Right lobe of liver (tissue), 6 donors: ENCODE measurements around the gene ZKSCAN7. TPM values are rescaled to one million over a fixed set of nuclear protein-coding genes. Genes with fewer than 3 reads are reported as not detected.

Source experiments
- ATAC-seq, 4 donors: fragments of 200-7000 bp; cut with Tn5 transposase; one replicate each; pipeline ENCODE4 v1.9.1; 2020; ENCODE audit warnings: mild to moderate bottlenecking in 4 of 4, moderate library complexity in 4 of 4
- DNase-seq, 3 donors: peaks; one replicate each; pipeline ENCODE4 v3.0.0-alpha.2; 2020
- H3K27ac ChIP-seq, 3 donors: fragments of 200-600 bp; one replicate each; pipeline ENCODE4 v1.8.0; 2022
- H3K27me3 ChIP-seq, 2 donors: fragments of 200-600 bp; one replicate each; pipeline ENCODE4 v1.8.0; 2022
- H3K36me3 ChIP-seq, 4 donors: fragments of 200-600 bp; sonication (generic) in 1 of 4; one replicate each; pipeline versions ENCODE4 v1.5.1 to v1.8.0; 2017 to 2022; ENCODE audit warnings: control low read depth in 1 of 4
- H3K4me1 ChIP-seq, 4 donors: fragments of 200-600 bp; sonication (generic) in 1 of 4; one replicate each; pipeline versions ENCODE4 v1.5.1 to v1.8.0; 2017 to 2022; ENCODE audit warnings: control low read depth in 1 of 4
- H3K4me3 ChIP-seq, 3 donors: fragments of 200-600 bp; one replicate each; pipeline ENCODE4 v1.8.0; 2022
- H3K9me3 ChIP-seq, 4 donors: fragments of 200-600 bp; sonication (generic) in 1 of 4; one replicate each; pipeline versions ENCODE4 v1.5.1 to v1.8.0; 2017 to 2022; ENCODE audit warnings: control low read depth in 1 of 4
- POLR2A ChIP-seq: fragments of 450-650 bp; IDR thresholded peaks from one replicate; pipeline ENCODE4 v1.6.1; 2017; ENCODE audit warnings: antibody characterized with exemption, mild to moderate bottlenecking
- intact Hi-C, 2 donors: fragments of 100-400 bp; cut with DNase I; formaldehyde crosslinking; loops; one replicate each; pipeline versions ENCODE4 v1.11.2 to v1.14.1; 2022
- total RNA-seq, 6 experiments: library from RNA; depleted of rRNA in 2 of 6; stranded (reverse); fragments of >200 nt in 2 of 6; fragmentation: NEBNext Ultra II Directional in 3 of 6; extraction: Animal tissue kit (Norgen Biotek cat#: 25700) in 3 of 6; gene quantifications; one replicate each; pipeline versions ENCODE4 v1.1.0 to v1.2.4, GENCODE V29; 2016 to 2023
- TF ChIP-seq, protein P1 (sequence below), 4 donors: fragments of 200-600 bp in 3 of 4; fragments of 450-650 bp in 1 of 4; IDR thresholded peaks; one replicate each; pipeline versions ENCODE4 v1.5.1 to v1.8.0; 2016 to 2022; ENCODE audit warnings: antibody characterized with exemption in 4 of 4, mild to moderate bottlenecking in 2 of 4
- donor health status: DM: no; HTN: yes; CAD: no.
- donor health status: DM: no; HTN: no; CAD: no.
- donor health status: DM: no; HTN: no; CAD: no.
- donor health status: DM: no; HTN: yes; CAD: no.
- donor health status: DM: no; HTN: yes; CAD: no.

The ZKSCAN7 gene
- total RNA-seq, 6 experiments from 2014 or later: 1.2 to 2.5 (median 1.4) TPM

DNA sequence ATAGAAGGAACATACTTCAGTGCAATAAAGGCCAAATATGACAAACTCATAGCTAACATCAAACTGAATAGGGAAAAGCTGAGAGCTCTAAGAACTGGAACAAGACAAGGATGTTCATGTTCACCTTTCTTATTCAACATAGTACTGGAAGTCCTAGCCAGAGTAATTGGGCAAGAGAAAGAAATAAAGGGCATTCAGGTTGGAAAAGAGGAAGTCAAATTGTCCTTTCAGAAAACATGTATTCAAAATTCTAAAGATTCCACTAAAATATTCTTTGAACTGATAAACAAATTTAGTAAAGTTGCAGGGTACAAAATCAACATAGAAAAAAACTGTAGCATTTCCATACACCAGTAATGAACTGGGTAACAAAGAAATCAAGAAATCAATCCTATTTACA lies 57.7 kb downstream of the ZKSCAN7 start:
- Histone ChIP-seq H3K4me3 (no peak overlapping the region), H3K4me1 (no peaks in the 10 kb centered on the region), H3K36me3 (no peaks in the 10 kb centered on the region), H3K27ac (no peak overlapping the region), H3K27me3 (no peaks in the 10 kb centered on the region), H3K9me3 (no peaks in the 10 kb centered on the region)
- no peak for DNase-seq
- no peak for TF ChIP-seq POLR2A
- TF ChIP-seq, protein P1, sequence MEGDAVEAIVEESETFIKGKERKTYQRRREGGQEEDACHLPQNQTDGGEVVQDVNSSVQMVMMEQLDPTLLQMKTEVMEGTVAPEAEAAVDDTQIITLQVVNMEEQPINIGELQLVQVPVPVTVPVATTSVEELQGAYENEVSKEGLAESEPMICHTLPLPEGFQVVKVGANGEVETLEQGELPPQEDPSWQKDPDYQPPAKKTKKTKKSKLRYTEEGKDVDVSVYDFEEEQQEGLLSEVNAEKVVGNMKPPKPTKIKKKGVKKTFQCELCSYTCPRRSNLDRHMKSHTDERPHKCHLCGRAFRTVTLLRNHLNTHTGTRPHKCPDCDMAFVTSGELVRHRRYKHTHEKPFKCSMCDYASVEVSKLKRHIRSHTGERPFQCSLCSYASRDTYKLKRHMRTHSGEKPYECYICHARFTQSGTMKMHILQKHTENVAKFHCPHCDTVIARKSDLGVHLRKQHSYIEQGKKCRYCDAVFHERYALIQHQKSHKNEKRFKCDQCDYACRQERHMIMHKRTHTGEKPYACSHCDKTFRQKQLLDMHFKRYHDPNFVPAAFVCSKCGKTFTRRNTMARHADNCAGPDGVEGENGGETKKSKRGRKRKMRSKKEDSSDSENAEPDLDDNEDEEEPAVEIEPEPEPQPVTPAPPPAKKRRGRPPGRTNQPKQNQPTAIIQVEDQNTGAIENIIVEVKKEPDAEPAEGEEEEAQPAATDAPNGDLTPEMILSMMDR (IDR thresholded peaks at IDR 0.05): no peak
- intact Hi-C loops: no loop called here
- ATAC-seq: no peak

Other genes with a start within 250 kb of the ZKSCAN7 start
- 10 to 100 TPM; 37.8 to 46.4 (median 40.1) TPM for gene TCAIM, start 216.4 kb upstream of the ZKSCAN7 start, total RNA-seq
- 10 to 100 TPM in 1 of 6 experiments, 1 to 10 TPM in 5; 3.2 to 10.1 (median 8.9) TPM for gene ZNF445, start 77.5 kb upstream of the ZKSCAN7 start, total RNA-seq
- under 1 TPM; 0.06 to 0.82 (median 0.62) TPM for gene ZNF660, start 29.8 kb downstream of the ZKSCAN7 start, total RNA-seq
- gene ZNF197, start 69.8 kb downstream of the ZKSCAN7 start, total RNA-seq: 1 to 10 TPM; 4.4 to 9.5 (median 6.9) TPM
- gene ZNF35, start 93.5 kb downstream of the ZKSCAN7 start, total RNA-seq: 1 to 10 TPM; 1.6 to 3.0 (median 2.1) TPM
- 1 to 10 TPM in 4 of 6 experiments, under 1 TPM in 2; 0.50 to 1.7 (median 1.1) TPM for gene ZNF502, start 157.5 kb downstream of the ZKSCAN7 start, total RNA-seq
- gene ZNF501, start 174.4 kb downstream of the ZKSCAN7 start, total RNA-seq: 1 to 10 TPM in 3 of 6 experiments, under 1 TPM in 3; 0.43 to 1.2 (median 0.87) TPM
- 10 to 100 TPM in 1 of 6 experiments, 1 to 10 TPM in 5; 7.2 to 11.6 (median 8.5) TPM for gene KIAA1143, start 206.4 kb downstream of the ZKSCAN7 start, total RNA-seq
- under 1 TPM; 0.09 to 0.51 (median 0.22) TPM for gene KIF15, start 206.6 kb downstream of the ZKSCAN7 start, total RNA-seq